Smooth muscle cell (in vitro differentiated cells): ENCODE data around the gene CSRP1. TPM values are rescaled to one million over a fixed set of nuclear protein-coding genes. Genes with fewer than 3 reads are reported as not detected.

Source experiments
- DNase-seq: peaks from one replicate; lab custom pipeline; 2025; ENCODE audit not compliant: unreplicated experiment; lab: John Stamatoyannopoulos, UW
- H2AFZ ChIP-seq: fragments of 200-600 bp; sonication (generic); 2 replicates; pipeline ENCODE4 v1.6.0; 2016; ENCODE audit warnings: antibody characterized with exemption, low read depth, mild to moderate bottlenecking
- H3F3A ChIP-seq: fragments of 200-600 bp; sonication (generic); 2 replicates; pipeline ENCODE4 v1.6.0; 2017; ENCODE audit warnings: antibody characterized with exemption, low read depth
- H3K27ac ChIP-seq: fragments of 200-600 bp; sonication (generic); 2 replicates; pipeline ENCODE4 v1.5.1; 2016; ENCODE audit warnings: low read depth, mild to moderate bottlenecking
- H3K27me3 ChIP-seq: fragments of 200-600 bp; sonication (generic); 2 replicates; pipeline ENCODE4 v1.6.1; 2016; ENCODE audit warnings: low read depth, mild to moderate bottlenecking
- H3K36me3 ChIP-seq: fragments of 200-600 bp; sonication (generic); 2 replicates; pipeline ENCODE4 v1.5.1; 2016; ENCODE audit warnings: low read depth
- H3K4me1 ChIP-seq: fragments of 200-600 bp; sonication (generic); 2 replicates; pipeline ENCODE4 v1.5.1; 2016; ENCODE audit warnings: low read depth
- H3K4me2 ChIP-seq: fragments of 200-600 bp; sonication (generic); 2 replicates; pipeline ENCODE4 v1.6.0; 2016; ENCODE audit warnings: mild to moderate bottlenecking
- H3K4me3 ChIP-seq: fragments of 200-600 bp; sonication (generic); 2 replicates; pipeline ENCODE4 v1.5.1; 2016; ENCODE audit warnings: mild to moderate bottlenecking
- H3K79me2 ChIP-seq: fragments of 200-600 bp; sonication (generic); 2 replicates; pipeline ENCODE4 v1.6.0; 2016; ENCODE audit warnings: low read depth, mild to moderate bottlenecking
- H3K9ac ChIP-seq: fragments of 200-600 bp; sonication (generic); 2 replicates; pipeline ENCODE4 v1.6.0; 2016; ENCODE audit warnings: low read depth
- H3K9me3 ChIP-seq: fragments of 200-600 bp; sonication (generic); replicated peaks from 2 replicates; pipeline ENCODE4 v1.5.1; 2016; ENCODE audit warnings: low read depth
- H4K20me1 ChIP-seq: fragments of 200-600 bp; sonication (generic); 2 replicates; pipeline ENCODE4 v1.6.0; 2016; ENCODE audit warnings: low read depth
- CTCF ChIP-seq: fragments of 200-600 bp; sonication (generic); IDR thresholded peaks from 2 replicates; pipeline ENCODE4 v1.5.1; 2017; ENCODE audit warnings: borderline replicate concordance, mild to moderate bottlenecking, antibody characterized with exemption; ENCODE audit not compliant: insufficient read depth, poor library complexity, severe bottlenecking
- WGBS: methylation state at CpG from one replicate; pipeline ENCODE4 v1.1.7; 2016; ENCODE audit warnings: low lambda C conversion rate; 5-methylcytosine and 5-hydroxymethylcytosine counted together
- polyA plus RNA-seq: library from polyadenylated mRNA; unstranded; fragments of >200 nt; fragmentation: Nextera tagmentation; extraction: Ambion mirVana; gene quantifications from 2 replicates; pipeline ENCODE4 v1.2.1, GENCODE V29; 2016
- total RNA-seq: library from RNA; depleted of rRNA; stranded (reverse); fragments of >200 nt; gene quantifications from 2 replicates; pipeline ENCODE4 v1.2.3, GENCODE V29; 2014

Gene CSRP1
- total and polyA plus RNA-seq, 2 experiments from 2014 or later: 202 to 345 TPM

- Histone ChIP-seq H3K4me3 (no peak overlapping the region), H3K4me2 (peak overlapping the region; percentile 33), H3K79me2 (no peaks in the 10 kb centered on the region), H3K9me3 (no peaks in the 10 kb centered on the region), H3F3A (peaks cover 3% of the 10 kb centered on the region), H3K36me3 (no peaks in the 10 kb centered on the region), H3K4me1 (peaks cover 5% of the 10 kb centered on the region), H2AFZ (no peak overlapping the region), H3K9ac (no peak overlapping the region), H4K20me1 (no peaks in the 10 kb centered on the region), H3K27ac (no peak overlapping the region), H3K27me3 (no peaks in the 10 kb centered on the region)
- 46% methylated on average over 6 of the region's 6 CpGs for WGBS
- TF ChIP-seq CTCF: peak; percentile 22
- DNase-seq: no peak
Observed at GRCh38 chr1:201436393-201436792, 70.5 kb downstream of the CSRP1 start.

- peaks cover 5% of the 10 kb centered on the region for H3K4me1 ChIP-seq
- H3K4me2 ChIP-seq: no peak overlapping the region
- 95% methylated on average over 3 of the region's 3 CpGs for WGBS
- no peaks in the 10 kb centered on the region for H3K9me3 ChIP-seq
- no peaks in the 10 kb centered on the region for H3K36me3 ChIP-seq
- peaks cover 3% of the 10 kb centered on the region for H3F3A ChIP-seq
- no peaks in the 10 kb centered on the region for H3K79me2 ChIP-seq
- H2AFZ ChIP-seq: no peak overlapping the region
- H3K27ac ChIP-seq: no peak overlapping the region
- DNase-seq: no peak
- H3K4me3 ChIP-seq: no peak overlapping the region
- no peak for TF ChIP-seq CTCF
- H3K27me3 ChIP-seq: no peaks in the 10 kb centered on the region
- no peaks in the 10 kb centered on the region for H4K20me1 ChIP-seq
- H3K9ac ChIP-seq: no peak overlapping the region
Observed at GRCh38 chr1:201434266-201434665, 72.7 kb downstream of the CSRP1 start.

DNA sequence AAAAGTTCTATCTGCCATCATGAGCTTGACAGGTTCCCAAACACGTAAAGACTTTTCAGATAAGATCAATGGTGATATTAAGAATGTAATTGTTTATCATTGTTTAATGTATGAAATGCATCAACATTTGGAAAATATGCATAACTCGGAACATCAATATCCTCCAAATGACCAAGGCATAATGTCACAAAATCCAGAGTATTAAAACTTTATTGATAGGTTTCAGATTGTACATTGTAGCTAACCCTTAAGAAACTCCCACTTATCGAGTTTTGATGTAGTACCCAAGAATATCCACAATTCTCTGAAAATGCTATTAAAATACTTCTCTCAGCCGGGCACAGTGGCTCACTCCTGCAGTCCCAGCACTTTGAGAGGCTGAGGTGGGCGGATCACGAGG is 73.3 kb downstream of the CSRP1 start:
- H3F3A ChIP-seq: peaks cover 3% of the 10 kb centered on the region

More for the DNA sequence above, 73.3 kb downstream of the CSRP1 start:
- H3K9me3 ChIP-seq: no peaks in the 10 kb centered on the region
- H3K4me2 ChIP-seq: no peak overlapping the region
- H3K4me1 ChIP-seq: peaks cover 5% of the 10 kb centered on the region
- DNase-seq: no peak
- H2AFZ ChIP-seq: no peak overlapping the region
- no peaks in the 10 kb centered on the region for H3K79me2 ChIP-seq
- no peak overlapping the region for H3K9ac ChIP-seq
- H4K20me1 ChIP-seq: no peaks in the 10 kb centered on the region
- H3K27ac ChIP-seq: no peak overlapping the region
- H3K36me3 ChIP-seq: no peaks in the 10 kb centered on the region
- TF ChIP-seq CTCF: no peak
- WGBS: 89% methylated on average over 6 of the region's 6 CpGs
- no peak overlapping the region for H3K4me3 ChIP-seq
- no peaks in the 10 kb centered on the region for H3K27me3 ChIP-seq

Other genes with a start within 250 kb of the CSRP1 start
- gene PKP1, start 223.6 kb downstream of the CSRP1 start, total RNA-seq: 43.6 and 52.5 TPM in 2 replicates
- 26.9 and 30.3 TPM in 2 replicates for gene PKP1, start 223.6 kb downstream of the CSRP1 start, polyA plus RNA-seq
- 2.6 and 4.4 TPM in 2 replicates for gene TNNT2, start 129.4 kb downstream of the CSRP1 start, total RNA-seq
- gene TNNT2, start 129.4 kb downstream of the CSRP1 start, polyA plus RNA-seq: 6.3 and 6.5 TPM in 2 replicates
- 8.8 and 17.6 TPM in 2 replicates for gene LAD1, start 107.8 kb downstream of the CSRP1 start, total RNA-seq
- gene LAD1, start 107.8 kb downstream of the CSRP1 start, polyA plus RNA-seq: 6.9 and 15.1 TPM in 2 replicates
- 1.7 and 1.9 TPM in 2 replicates for gene TNNI1, start 85.4 kb downstream of the CSRP1 start, total RNA-seq
- 8.0 and 13.8 TPM in 2 replicates for gene TNNI1, start 85.4 kb downstream of the CSRP1 start, polyA plus RNA-seq
- gene PHLDA3, start 37.9 kb downstream of the CSRP1 start, total RNA-seq: 87.8 and 130 TPM in 2 replicates
- gene PHLDA3, start 37.9 kb downstream of the CSRP1 start, polyA plus RNA-seq: 340 and 343 TPM in 2 replicates
- 52.3 and 60.1 TPM in 2 replicates for gene NAV1, start 32.0 kb upstream of the CSRP1 start, total RNA-seq
- 65.2 and 71.1 TPM in 2 replicates for gene NAV1, start 32.0 kb upstream of the CSRP1 start, polyA plus RNA-seq